ENCODE measurements around the gene PICK1.

PICK1 gene

GRCh38 chr22:38056969-38057891 lies at the start of gene PICK1:
PICK1 (plus strand) TSS chr22:38057404; CDS start chr22:38057810, 406 bp downstream.
- peak; percentile 98 for DNase-seq

GRCh38 chr22:38009000-38009806 lies 48.0 kb upstream of the PICK1 start:
- DNase-seq, result no peak

- no peak for DNase-seq
Measured at GRCh38 chr22:38012604-38013072, 44.6 kb upstream of the PICK1 start.

GRCh38 chr22:38014083-38014482 lies 43.1 kb upstream of the PICK1 start:
- DNase-seq, result no peak

- peak; percentile 32 for DNase-seq
Measured at GRCh38 chr22:38016182-38017151, 40.7 kb upstream of the PICK1 start.

- no peak for DNase-seq
Measured at GRCh38 chr22:38017272-38017920, 39.8 kb upstream of the PICK1 start.

GRCh38 chr22:38017939-38018885 lies 39.0 kb upstream of the PICK1 start:
- DNase-seq, result no peak

GRCh38 chr22:38018938-38019827 lies 38.0 kb upstream of the PICK1 start:
- no peak for DNase-seq

GRCh38 chr22:38021206-38021605 lies 36.0 kb upstream of the PICK1 start:
- DNase-seq, result peak; percentile 90

- DNase-seq, result no peak
Measured at GRCh38 chr22:38023045-38023444, 34.2 kb upstream of the PICK1 start.

- DNase-seq, result no peak
Measured at GRCh38 chr22:38025514-38025913, 31.7 kb upstream of the PICK1 start.

- DNase-seq, result no peak
Measured at GRCh38 chr22:38026130-38027111, 30.8 kb upstream of the PICK1 start.

- no peak for DNase-seq
Measured at GRCh38 chr22:38027487-38027886, 29.7 kb upstream of the PICK1 start.

GRCh38 chr22:38028344-38029130 lies 28.7 kb upstream of the PICK1 start:
- DNase-seq, result no peak

GRCh38 chr22:38029370-38029769 lies 27.8 kb upstream of the PICK1 start:
- no peak for DNase-seq

- DNase-seq, result no peak
Measured at GRCh38 chr22:38029901-38030300, 27.3 kb upstream of the PICK1 start.

GRCh38 chr22:38030311-38031133 lies 26.7 kb upstream of the PICK1 start:
- no peak for DNase-seq
